IPS DF 4.7 (cell line): Measurements from ENCODE around the gene RPL22.

Experiments used
- DNase-seq: peaks from one replicate; pipeline ENCODE4 v3.0.0-alpha.2; 2013; ENCODE audit warnings: low spot score; ENCODE audit errors: extremely low read depth

RPL22 gene

GRCh38 chr1:6157132-6157527, 42.3 kb downstream of the RPL22 start:
- DNase-seq, result no peak

GRCh38 chr1:6154525-6155319, 44.7 kb downstream of the RPL22 start:
- no peak for DNase-seq

DNA sequence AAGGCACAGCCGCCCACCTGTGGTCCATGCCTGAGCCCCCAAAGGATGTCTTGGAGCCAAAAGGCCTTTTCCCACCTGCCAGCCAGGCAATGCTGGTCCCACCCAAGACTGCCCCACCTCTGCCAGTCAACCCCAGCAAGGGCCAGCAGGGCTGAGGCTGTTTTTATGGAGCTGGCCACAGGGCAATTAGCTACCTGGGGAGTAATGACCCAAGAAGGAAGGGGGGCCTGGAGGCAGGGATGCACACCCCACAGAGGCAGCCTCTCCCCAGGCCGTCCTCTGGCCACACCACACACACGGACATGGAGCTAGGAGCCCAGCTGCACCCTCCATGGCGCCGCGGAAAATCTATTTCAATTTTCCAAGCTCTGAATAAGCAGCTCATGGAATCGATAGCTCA, 46.5 kb downstream of the RPL22 start:
- DNase-seq, result no peak

DNA sequence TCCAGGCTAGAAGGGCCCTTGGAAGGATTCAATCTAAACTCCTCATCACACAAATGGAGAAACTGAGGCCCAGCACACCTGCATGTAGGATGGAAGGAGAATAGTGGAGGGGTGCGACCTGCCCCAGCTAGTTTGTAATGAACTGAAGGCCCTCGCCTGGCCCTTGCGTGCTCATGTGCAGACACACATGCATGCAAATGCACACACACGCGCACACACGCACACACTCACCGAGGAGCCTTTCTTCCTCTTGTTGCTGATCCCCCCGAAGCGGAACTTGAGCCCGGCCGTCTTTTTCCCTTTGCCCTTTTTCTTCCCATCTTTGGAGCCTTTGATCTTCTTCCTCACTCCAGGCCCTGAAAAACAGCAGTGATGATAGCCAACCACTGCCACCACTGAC, 47.2 kb downstream of the RPL22 start:
- DNase-seq, result no peak

DNA sequence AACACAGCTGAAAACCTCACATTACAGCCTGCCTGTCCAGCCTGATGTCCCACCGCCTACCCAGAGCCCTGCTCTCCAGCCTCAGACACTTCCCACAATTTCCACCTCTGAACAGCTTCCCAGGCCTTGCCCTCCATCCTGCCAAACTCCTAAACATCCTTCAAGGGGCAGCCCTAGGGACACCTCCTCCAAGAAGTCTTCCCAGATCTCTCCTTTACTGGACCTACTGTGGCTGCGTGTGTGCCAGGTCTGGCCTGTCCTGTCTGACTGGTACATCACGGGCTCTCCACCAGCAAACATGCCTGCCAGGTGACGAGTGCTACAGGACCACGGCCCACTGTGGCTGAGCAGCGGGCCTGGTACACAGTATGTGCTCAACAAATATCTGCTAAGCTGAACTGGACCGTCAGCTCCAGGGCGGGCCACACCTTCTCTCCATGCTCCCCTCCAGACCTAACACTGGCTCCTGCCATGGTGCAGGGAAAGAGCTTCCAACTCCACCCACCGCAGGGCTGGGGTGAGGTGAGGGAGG, 48.0 kb downstream of the RPL22 start:
- DNase-seq, result no peak

- DNase-seq, result no peak
Observed at GRCh38 chr1:6150006-6150938, 49.1 kb downstream of the RPL22 start.

DNA sequence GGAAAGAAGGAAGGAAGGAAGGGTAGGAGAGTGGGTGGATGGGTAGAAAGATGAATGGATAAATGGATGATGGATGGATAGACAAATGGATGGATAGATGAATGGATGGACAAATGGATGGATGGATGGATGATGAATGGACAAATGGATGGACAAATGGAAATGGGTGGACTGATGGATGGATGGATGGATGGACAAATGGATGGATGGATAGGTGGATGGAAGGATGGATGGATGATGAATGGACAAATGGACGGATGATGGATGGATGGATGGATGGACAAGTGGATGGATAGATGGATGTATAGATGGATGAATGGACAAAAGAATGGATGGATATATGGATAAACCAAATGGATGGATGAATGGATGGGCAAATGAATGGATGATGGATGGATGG, 49.8 kb downstream of the RPL22 start:
- no peak for DNase-seq

GRCh38 chr1:6148497-6149241, 50.7 kb downstream of the RPL22 start:
- no peak for DNase-seq

GRCh38 chr1:6145864-6146410, 53.5 kb downstream of the RPL22 start:
- no peak for DNase-seq

DNA sequence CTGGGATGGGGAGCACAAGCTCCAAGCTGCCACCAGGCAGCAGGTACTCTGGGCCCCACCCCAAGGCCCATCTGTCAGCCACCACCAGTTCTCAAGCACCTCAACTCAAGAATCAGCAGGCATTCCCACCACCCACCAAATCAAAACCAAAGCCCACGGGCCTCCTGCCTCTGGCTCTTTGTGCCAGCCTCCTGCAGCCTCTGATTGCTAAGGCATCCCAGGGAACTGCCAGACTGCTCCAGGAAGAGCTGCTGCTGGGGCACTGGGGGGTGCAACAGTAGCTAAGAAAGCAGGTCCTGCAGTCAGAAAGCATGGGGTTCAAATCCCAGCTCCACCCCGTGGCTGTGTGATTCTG, 54.0 kb downstream of the RPL22 start:
- no peak for DNase-seq

GRCh38 chr1:6144647-6145395, 54.6 kb downstream of the RPL22 start:
- DNase-seq, result no peak

DNA sequence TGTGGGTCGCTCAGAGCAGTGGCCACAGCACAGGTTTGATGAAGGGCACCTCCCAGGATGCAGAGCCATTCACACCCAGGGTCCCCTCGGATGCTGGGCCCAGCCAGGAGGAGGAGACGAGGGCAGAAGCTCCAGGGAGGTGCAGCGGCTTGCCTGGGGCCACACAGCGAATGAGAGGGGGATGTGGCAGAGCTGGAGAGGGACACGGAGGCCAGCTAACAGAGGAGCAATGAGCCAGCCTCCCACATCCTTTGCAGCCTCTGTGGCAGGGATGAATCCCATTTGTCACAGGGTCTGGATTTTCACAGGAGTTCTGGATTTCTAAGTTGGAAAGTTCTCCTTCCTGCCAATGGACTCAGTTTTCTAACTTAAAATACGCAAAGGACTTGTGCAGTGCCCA, 55.2 kb downstream of the RPL22 start:
- DNase-seq, result no peak

DNA sequence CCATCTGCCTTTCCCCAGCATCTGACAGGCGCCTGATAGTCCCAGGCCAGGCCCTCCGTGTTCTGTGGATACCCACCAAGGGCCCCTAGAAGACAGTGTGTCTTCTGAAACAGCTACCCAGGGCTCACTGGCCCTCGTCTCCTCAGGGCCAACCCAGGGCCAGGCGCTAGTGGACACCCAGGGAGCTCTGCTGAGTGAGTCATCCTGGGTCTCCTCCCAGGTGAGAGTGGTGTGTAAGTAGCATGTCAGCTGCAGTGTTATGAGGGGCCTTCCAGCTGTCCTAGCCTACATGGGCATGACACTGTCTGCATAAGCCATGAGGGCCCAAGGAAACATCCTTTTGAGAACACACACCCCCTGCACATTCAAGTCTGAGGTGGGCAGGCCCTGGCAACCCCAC, 56.0 kb downstream of the RPL22 start:
- no peak for DNase-seq

DNA sequence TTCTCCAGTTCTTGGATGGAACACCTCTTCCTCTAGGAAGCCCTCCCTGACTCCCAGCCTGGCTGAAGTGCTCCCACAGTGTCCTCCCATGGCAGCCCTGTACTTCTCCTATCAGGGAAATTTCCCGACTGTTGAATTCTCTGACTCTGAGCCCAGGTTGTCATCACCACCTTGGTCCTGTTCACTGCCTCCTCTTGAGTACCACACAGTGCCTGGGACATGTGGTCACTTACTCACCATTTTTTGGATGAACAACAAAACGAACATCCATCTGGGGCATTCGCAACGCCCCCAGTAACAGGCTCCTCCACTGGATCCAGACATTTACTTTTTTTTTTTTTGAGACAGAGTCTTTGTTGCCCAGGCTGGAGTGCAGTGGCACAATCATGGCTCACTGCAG, 56.7 kb downstream of the RPL22 start:
- DNase-seq, result no peak

DNA sequence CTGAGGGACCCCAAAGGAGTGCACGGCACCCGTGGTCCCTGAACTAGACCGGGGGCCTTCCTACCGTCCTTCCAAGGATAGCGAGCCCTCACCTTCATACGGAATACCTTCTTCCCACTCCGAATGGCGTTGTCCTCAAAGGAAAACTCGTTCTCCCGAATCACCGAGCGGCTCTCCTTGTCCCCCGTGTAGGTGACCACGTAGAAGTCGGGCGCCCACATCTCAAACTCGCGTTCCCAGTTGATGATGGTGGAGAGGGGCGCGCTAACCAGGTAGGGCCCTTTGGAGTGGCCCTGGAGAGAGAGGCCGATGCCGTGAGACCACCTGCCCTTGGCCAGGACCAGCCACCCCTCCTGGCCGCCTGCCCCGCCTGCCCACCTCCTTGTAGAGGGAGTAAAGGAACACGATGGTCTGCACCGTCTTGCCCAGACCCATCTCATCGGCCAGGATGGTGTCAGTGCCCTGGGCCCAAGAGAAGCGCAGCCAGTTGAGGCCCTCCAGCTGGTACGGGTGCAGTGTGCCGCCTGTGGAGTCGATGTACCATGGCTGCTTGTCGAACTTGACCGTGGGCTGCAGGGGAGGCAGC, 57.3 kb downstream of the RPL22 start:
- no peak for DNase-seq

GRCh38 chr1:6141592-6141991, 57.8 kb downstream of the RPL22 start:
- DNase-seq, result no peak

DNA sequence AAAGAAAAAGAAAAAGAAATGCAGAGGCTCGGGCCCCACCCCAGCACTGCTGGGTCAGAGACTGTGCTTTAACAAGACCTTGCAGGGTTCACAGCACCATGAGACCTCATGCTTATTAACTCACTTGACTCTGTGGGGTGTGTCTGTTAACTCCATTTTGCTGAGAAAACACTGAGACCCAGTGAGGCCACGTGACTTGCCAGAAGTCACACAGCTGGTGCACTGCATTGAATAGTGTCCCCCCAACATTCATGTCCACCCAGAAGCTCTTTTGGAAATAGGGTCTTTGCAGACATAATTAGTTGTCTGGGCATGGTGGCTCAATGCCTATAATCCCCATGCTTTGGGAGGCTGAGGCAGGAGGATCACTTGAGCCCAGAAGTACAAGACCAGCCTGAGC, 59.0 kb downstream of the RPL22 start:
- DNase-seq, result no peak

GRCh38 chr1:6137758-6138157, 61.6 kb downstream of the RPL22 start:
- DNase-seq, result no peak

GRCh38 chr1:6136516-6137220, 62.7 kb downstream of the RPL22 start:
- DNase-seq, result no peak
